Hematopoietic multipotent progenitor cell treated with erythropoietin and hydrocortisone succinate and interleukin-3 and kit ligand, for 8 days (in vitro differentiated cells): ENCODE measurements around the gene RAB8A.
"Not testable (repeated sequence)": the region's sequence is repeated elsewhere in the genome, so short reads cannot be mapped to it uniquely, and the experiment has no call there.

Experiments
- DNase-seq: peaks from one replicate; pipeline ENCODE4 v3.0.0-alpha.2; 2015

Gene RAB8A

GRCh38 chr19:16113727-16114126 is 2.0 kb downstream of the RAB8A start:
- peak; percentile 65 for DNase-seq

DNA sequence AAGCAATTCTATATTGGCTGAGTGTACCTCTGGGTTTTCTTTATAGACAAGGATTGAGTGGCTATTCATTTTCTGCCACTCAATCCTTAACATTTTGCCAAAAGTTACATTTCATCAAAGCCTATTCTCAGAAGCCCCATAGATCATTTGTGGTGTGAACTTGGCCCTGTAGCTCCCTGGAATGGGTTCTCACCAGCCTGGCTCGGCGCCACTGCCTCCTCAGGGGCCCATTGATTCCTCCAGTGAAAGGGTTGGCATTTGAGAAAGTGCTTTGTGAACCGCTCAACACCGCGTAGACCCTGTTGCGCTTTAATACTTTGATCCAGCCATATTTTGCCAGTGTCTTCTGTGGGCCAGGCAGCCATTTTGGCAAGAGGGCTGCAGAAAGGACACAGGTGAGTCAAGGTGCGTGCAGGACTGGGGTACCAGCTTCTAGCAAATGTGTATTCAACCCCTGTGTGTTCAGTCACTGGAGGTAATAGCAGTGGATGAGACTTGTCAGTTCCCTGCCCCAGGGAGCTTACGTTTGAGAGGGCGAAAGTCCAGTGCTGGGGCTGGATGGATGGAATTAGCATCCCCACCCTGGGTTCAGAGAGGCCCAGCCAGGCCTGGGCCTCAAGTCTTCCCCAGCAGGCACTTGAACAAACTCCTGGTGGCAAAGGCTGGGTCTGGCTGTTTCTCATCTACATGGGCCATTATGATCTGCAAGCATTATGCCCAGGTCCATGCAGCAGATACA is 3.8 kb downstream of the RAB8A start:
- no peak for DNase-seq

GRCh38 chr19:16116067-16116466 is 4.4 kb downstream of the RAB8A start:
- DNase-seq: no peak

GRCh38 chr19:16117594-16118033 is 5.9 kb downstream of the RAB8A start:
- DNase-seq: peak; percentile 20

DNA sequence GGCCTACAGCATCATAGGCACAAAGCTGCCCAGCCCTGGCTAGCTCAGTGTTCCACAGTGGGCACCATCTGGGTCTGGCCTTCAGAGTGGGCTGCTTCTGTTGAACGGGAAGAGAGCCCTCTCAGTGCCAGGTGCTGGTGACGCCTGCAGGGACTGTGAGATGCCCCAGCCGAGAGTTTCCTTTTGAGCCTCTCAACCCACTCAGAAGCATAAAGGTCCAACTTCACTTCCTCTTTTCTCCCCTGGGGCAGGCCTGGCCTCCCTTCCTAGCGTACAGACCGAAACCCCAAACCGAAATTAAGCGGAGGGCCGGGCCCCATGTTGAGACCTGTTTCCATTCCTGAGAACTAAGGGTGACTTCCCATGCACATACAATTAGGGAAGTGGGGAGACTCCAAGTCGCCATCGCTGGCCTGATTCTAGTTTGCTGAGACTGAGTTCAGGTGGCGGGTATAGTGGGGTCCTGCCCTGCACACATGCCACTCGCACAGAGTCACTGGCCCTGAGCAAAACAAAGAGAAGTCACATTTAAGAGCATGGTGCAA is 6.9 kb downstream of the RAB8A start:
- peak; percentile 36 for DNase-seq

DNA sequence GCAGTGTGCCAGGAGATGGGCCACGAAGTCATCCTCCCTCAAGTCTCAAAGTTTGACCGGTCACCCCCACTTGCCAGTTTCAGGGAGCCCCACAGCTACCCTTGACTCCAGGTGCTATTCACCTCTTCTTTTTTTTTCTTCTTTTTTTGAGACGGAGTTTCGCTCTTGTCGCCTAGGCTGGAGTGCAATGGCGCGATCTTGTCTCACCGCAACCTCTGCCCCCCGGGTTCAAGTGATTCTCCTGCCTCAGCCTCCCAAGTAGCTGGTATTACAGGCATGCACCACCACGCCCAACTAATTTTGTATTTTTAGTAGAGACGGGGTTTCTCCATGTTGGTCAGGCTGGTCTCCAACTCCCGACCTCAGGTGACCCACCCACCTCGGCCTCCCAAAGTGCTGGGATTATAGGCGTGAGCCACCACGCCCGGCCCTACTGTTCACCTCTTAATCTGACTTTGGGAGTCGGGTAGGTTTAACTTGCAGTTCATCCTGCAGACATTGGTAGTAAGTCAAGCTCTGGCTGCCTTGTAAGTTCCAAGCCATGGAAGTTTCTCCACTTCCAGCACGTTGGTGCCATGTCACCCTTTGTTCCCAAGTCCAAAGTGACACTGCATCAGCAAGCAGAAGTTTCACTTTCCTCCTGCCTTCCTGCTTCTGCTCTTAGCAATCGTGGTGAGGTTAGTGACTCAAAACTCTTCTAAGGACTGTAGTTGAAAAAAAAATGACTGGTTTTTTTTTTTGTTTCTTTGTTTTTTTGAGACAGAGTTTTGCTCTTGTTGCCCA is 7.6 kb downstream of the RAB8A start:
- not testable (repeated sequence) for DNase-seq

DNA sequence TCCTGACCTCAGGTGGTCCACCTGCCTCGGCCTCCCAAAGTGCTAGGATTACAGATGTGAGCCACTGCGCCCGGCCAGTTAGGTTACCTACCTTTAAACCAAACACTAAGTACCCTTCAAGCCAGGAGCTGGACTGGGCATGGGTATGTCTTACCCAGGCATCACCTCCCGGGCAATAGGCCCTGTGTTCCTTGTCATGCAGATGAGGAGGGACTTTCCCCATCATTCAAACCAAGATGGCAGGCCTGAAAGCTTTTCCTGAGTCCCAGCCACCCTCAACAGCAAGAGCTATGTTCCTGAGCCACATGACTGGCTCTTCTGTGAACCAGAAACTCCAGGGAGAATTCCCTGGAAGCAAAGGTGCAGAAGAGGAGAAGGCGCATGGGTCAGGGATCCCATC is 9.5 kb downstream of the RAB8A start:
- no peak for DNase-seq

GRCh38 chr19:16121967-16122366 is 10.3 kb downstream of the RAB8A start:
- no peak for DNase-seq

DNA sequence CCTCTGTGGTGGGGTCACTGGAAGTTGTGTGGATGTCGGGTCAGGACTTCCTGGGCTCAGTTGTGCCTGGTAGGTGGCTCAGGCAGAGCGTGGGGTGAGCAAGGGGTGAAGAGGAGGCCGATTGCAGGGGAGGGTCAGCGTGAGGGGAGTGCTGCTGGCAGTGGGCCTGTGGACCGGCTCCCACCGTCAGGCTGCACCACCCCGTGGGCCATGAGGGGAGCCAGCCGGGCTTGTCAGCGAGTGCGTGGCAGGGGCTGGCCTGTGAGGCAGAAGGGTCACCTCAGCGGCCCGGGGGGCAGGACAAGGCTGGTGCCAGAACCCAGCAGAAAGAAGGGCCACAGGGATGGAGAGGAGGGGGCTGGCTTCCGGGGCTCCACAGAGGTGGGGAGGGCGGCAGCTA is 13.3 kb downstream of the RAB8A start:
- DNase-seq: no peak

DNA sequence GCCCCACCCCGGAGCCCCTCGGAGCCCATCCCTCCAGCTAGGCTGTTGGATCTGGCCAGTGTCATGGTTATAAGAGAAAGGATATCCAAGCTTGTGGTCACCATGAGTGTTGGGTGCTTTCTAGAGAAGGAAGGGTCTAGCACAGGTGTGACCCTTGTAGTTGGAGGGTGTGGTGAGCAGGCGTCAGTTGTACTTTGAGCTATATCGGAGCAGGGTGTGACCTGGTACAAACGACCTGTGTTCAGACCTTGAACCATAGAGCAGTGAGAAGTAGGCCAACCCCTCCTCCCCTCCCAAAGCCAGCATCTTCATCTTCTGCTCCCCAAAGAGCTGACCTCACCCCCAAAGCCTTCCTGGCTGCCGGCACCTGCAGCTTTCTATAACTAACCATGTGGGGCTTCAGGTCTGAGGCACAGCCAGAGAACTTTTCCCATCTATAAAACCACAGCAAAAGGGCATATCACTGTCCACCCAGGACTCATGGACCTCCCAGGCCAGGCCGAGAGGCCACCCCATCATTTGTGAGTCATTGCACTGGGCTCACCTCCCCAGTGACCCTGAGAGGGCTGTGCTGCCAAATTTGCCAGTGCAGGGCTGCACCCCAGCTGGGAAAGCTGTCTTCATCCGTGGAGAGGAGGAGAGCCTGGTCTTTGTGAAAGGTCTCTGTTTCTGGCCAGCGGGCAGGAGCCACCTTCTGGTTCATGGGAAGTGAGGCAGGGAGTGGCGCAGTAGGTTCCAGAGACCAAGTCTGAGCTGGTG is 14.2 kb downstream of the RAB8A start:
- no peak for DNase-seq

GRCh38 chr19:16127080-16127479 is 15.4 kb downstream of the RAB8A start:
- no peak for DNase-seq

- DNase-seq: no peak
These were observed 16.2 kb downstream of the RAB8A start for GRCh38 chr19:16127776-16128371.

GRCh38 chr19:16131648-16132047 is 20.0 kb downstream of the RAB8A start:
- no peak for DNase-seq

DNA sequence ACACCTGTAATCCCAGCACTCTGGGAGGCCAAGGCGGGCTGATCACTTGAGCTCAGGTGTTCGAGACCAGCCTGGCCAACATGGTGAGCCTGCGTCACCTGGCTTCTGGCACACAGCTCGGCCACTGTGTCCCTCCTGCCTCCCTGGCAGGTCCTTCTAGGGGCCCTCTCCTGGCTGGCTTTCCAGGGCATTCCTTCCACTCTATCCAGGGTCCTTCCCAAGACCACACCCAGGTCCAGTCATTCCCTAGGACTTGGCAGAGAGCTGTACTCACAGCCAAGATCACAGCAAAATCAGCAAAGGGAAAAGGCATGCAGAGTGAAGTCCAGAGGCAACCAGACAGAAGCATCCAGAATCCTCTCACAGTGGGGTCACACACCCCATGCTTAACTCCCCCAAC is 22.1 kb downstream of the RAB8A start:
- no peak for DNase-seq

DNA sequence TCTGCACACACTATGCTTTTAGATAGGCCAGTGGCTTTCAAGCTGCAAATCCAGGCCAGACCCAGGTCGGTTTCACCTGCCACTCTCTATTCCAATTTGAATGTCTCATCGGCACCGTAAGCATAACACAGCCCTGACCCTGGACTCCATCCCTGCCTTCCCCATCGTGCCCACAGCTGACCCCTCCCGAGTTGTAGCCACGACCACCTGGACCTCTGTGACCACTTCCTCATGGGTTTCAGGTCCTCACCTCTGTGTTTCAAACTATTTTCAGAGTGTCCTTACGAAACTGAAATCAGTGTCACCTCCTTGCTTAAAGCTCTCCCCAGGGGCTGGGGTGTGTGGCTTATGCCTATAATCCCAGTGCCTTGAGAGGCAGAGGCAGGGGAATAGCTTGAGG is 22.8 kb downstream of the RAB8A start:
- DNase-seq: no peak

DNA sequence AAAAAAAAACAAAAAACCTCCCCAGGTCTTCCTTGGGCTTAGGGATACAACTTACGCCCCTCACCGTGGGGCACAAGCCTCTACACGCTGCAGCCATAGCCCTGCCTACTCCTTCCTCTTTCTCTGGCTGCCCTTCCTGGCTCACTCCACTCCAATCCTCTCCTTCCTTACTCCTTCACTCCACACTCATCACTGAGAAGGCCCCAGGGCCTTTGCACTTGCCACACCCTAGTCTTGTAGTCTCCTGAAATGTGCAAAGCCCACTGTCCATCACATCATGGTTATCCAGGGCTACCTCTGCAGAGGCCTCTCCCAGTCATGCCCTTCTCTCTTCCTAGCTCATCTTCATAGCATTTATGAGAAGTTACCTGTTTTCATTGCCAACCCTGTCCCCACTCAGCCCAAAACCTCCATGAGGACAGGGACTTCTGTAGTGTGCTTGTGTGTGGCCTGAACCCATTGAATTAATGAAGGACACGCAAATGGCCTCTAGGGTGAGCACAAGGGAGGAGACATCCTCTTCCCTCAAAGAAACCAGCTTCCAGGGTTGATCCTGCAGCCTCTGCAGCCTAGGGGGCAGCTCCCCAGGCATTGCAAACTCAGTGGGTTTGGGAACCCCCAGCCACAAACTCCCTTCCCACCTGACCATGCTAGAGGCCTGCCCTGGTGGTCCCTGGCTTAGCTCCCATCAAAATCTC is 23.9 kb downstream of the RAB8A start:
- no peak for DNase-seq

GRCh38 chr19:16136185-16136999 is 24.7 kb downstream of the RAB8A start:
- DNase-seq: peak; percentile 34

DNA sequence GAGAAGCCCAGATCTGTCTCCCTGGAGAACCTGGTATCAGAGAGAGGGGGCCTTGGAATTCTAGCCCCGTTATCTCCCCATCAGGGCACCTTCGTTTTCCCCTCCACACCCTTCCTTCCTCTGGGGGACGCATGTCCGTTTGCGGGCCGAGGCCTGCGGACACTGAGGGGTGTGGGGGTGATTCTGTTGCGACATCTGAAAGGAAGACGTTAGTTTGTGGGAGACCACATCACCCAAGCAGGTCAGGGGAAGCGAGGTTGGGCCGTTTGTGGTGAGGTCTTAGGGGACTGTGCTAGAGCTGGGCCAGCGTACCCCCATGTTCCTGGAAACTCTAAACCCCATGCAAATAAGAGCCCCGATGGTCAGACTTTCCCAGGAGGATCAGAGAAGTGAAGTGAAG is 28.1 kb downstream of the RAB8A start:
- DNase-seq: peak; percentile 65

DNA sequence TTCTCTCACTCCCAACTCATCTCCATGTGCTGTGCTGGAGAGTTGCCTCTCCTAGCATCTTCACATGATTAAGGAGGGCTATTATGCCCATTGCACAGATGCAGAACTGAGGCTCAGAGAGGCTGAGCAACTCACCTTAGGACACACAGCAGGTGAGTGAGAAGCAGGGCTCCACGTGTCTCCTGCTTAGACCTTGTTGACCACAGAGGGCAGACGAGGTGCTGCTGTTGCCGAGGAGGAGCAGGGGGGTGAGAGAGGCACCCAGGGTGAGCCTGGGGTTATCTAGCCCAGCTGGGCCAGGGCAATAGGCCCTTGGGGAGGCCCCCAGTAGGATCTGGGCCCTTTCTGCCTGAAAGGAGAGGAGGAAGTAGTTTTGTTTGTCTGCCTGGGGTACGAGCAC is 29.4 kb downstream of the RAB8A start:
- DNase-seq: peak; percentile 80

- no peak for DNase-seq
These were observed 30.4 kb downstream of the RAB8A start for GRCh38 chr19:16142032-16142580.
